AG04450 (cell line): Measurements from ENCODE around the gene KIF26B. TPM values are rescaled to one million over a fixed set of nuclear protein-coding genes. Genes with fewer than 3 reads are reported as not detected.

Source experiments
- CTCF ChIA-PET: fragments of 300-600, 350-600 bp; formaldehyde crosslinking; extraction: SDS; loops from one replicate; lab custom pipeline; 2022; ENCODE audit warnings: antibody characterized with exemption, inconsistent platforms; lab: Charles Lee
- POLR2A ChIA-PET: fragments of 350-600 bp; formaldehyde crosslinking; extraction: SDS; loops from one replicate; lab custom pipeline; 2021; ENCODE audit warnings: antibody characterized with exemption, inconsistent platforms; lab: Yijun Ruan, JAX
- DNase-seq: peaks from one replicate; pipeline ENCODE4 v3.0.0-alpha.2; 2011; ENCODE audit warnings: low read depth, low spot score
- H3K27ac ChIP-seq: one replicate; pipeline ENCODE4 v1.5.1; 2012; ENCODE audit warnings: low read depth, low read length, control low read depth
- H3K27me3 ChIP-seq: one replicate; pipeline ENCODE4 v1.6.0; 2012; ENCODE audit warnings: low read length; ENCODE audit not compliant: control insufficient read depth, insufficient read depth
- H3K4me3 ChIP-seq: 2 replicates; pipeline ENCODE4 v1.5.1; 2011; ENCODE audit warnings: mild to moderate bottlenecking, low read depth, low read length, control low read depth
- H3K9me3 ChIP-seq: 2 replicates; pipeline ENCODE4 v1.5.1; 2012; ENCODE audit warnings: low read length; ENCODE audit not compliant: control insufficient read depth, insufficient read depth
- CTCF ChIP-seq: IDR thresholded peaks from 2 replicates; pipeline ENCODE4 v1.5.1; 2011; ENCODE audit warnings: low read depth, low read length, control low read depth, inconsistent platforms
- polyA plus RNA-seq: library from polyadenylated mRNA; depleted of rRNA; stranded (reverse); fragments of >200 nt; gene quantifications from 2 replicates; pipeline ENCODE4 v1.2.3, GENCODE V29; 2011

Gene KIF26B
- polyA plus RNA-seq, 1 experiment: 2.4 TPM

DNA sequence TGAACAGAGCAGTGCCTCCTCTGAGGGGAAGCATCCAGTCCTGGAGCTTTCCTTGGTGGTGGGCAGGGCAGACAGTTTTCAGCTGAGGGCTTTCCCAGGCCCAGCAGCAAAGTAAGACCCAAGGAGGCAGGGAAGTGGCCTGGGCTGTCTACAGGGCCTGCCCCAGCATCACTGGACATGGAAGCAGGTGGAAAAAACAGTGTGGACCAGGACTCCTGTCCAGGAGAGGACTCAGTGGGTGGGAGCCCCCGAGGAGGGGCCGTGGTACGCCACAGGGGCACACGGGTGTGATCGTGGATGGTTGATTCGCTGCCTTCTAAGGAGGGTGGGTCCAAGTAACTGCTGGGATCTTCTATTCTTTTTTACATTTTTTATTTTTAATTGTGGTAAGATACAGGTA, 387.6 kb downstream of the KIF26B start:
- no peaks in the 10 kb centered on the region; the same call in 1 of the 2 replicates for H3K9me3 ChIP-seq
- CTCF ChIA-PET: no interaction called here
- no peak for TF ChIP-seq CTCF
- POLR2A ChIA-PET: no interaction called here
- H3K27ac ChIP-seq: no peak overlapping the region
- no peak overlapping the region for H3K4me3 ChIP-seq
- no peaks in the 10 kb centered on the region for H3K27me3 ChIP-seq
- DNase-seq: no peak

- Histone ChIP-seq H3K4me3 (no peak overlapping the region), H3K9me3 (no peaks in the 10 kb centered on the region; the same call in 1 of the 2 replicates), H3K27ac (no peak overlapping the region), H3K27me3 (no peaks in the 10 kb centered on the region)
- TF ChIP-seq CTCF: no peak
- POLR2A ChIA-PET: no interaction called here
- DNase-seq: no peak
- CTCF ChIA-PET: no interaction called here
Observed at GRCh38 chr1:245544236-245544635, 389.5 kb downstream of the KIF26B start.

DNA sequence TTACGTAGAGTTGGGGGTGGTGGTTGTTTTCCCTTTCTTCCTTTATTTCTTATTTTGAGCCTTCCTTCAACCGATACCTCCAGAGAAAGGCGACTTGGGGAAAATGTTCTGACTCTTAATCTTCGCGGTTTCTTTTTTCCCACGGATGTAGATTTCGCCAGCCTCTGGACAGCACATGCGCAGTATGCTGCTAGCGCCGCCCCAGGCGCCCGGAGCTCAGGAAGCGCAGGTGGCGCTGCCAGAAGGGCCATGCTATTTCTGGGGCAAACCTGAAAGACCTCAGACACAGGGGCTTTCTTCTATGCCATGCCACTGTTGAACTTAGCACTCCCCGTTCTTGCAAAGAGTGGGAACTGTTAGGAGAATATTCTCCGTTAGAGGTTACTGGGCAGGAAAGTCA, 392.1 kb downstream of the KIF26B start:
- Histone ChIP-seq H3K4me3 (no peak overlapping the region), H3K27me3 (no peaks in the 10 kb centered on the region), H3K9me3 (no peaks in the 10 kb centered on the region; the same call in 1 of the 2 replicates), H3K27ac (no peak overlapping the region)
- CTCF ChIA-PET: no interaction called here
- TF ChIP-seq CTCF: no peak
- POLR2A ChIA-PET: no interaction called here
- no peak for DNase-seq

DNA sequence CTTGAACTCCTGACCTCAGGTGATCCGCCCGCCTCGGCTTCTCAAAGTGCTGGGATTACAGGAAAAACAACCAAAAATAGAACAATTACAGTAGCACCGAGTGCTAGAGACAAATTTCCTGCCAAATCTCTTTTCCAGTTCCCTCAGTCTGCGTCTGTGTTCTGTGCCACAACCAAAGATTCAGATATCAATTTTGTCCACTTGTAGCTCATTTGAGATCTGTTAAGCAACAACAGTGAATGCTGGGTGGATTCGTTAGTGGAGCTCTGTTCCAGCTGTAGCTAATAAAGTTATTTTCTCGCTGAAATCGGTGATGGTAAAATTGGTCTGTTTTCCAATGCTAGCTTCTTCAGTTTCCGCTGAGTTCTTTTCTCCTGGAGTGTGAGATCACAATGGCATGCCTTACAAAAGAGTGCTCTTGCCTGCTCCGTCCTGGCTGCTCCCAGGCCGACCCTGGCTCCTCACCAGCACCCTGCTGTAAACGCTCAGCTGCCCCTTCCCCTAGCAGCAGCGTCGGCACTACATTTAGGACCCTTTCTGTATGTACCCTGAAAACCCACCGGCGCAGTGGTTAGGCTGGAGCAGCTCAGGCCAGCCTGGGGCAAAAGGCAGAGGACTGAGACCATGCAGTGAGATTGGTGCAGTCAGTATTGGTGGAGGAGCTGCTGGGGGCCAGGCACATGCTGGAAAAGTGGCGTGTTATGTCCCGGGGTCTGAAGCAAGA, 395.4 kb downstream of the KIF26B start:
- CTCF ChIA-PET: no interaction called here
- Histone ChIP-seq H3K9me3 (no peaks in the 10 kb centered on the region), H3K27me3 (peaks cover 7% of the 10 kb centered on the region), H3K27ac (no peak overlapping the region), H3K4me3 (no peak overlapping the region)
- POLR2A ChIA-PET: no interaction called here
- TF ChIP-seq CTCF: no peak
- no peak for DNase-seq

DNA sequence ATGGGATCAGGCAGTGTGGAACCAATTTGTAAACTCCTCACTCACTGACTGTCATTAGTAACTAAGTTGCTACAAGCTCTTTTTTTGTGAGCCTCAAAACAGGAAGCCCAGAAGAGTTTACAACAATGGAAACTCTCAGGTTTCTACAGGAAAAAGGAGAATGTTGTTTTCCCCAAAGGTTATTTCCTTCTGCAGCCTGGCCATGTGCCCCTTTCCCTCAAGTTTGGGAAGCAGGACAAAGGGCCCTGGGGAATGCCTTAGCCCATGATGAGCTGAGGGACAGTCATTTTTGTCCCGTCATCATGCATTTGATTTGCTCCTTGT, 395.9 kb downstream of the KIF26B start:
- TF ChIP-seq CTCF: no peak
- Histone ChIP-seq H3K27me3 (peaks cover 7% of the 10 kb centered on the region), H3K27ac (no peak overlapping the region), H3K4me3 (no peak overlapping the region), H3K9me3 (no peaks in the 10 kb centered on the region)
- ChIA-PET CTCF (no interaction called here), POLR2A (no interaction called here)
- DNase-seq: no peak
